K562 (cell line): ENCODE measurements around the gene CD68. TPM values are rescaled to one million over a fixed set of nuclear protein-coding genes. Genes with fewer than 3 reads are reported as not detected.

Experiments
- DACH1 ChIP-seq: fragments of 450-650 bp; IDR thresholded peaks from 2 replicates; pipeline ENCODE4 v1.6.1; 2018; ENCODE audit not compliant: partially characterized antibody
- E2F4 ChIP-seq: sonication (generic); formaldehyde crosslinking; IDR thresholded peaks from 2 replicates; pipeline ENCODE4 v1.8.0; 2022; ENCODE audit warnings: mild to moderate bottlenecking, low read depth, missing genetic modification reagents
- FUS ChIP-seq: fragments of 200-400 bp; formaldehyde crosslinking; optimal IDR thresholded peaks from 2 replicates; pipeline ENCODE3; 2017; ENCODE audit warnings: low read depth, low read length
- GABPB1 ChIP-seq: sonication (generic); formaldehyde crosslinking; IDR thresholded peaks from 2 replicates; pipeline ENCODE4 v1.8.0; 2022; ENCODE audit warnings: mild to moderate bottlenecking, missing genetic modification reagents
- KDM5B ChIP-seq: fragments of 200-600 bp; sonication (generic); IDR thresholded peaks from 2 replicates; pipeline ENCODE4 v1.6.1; 2012; ENCODE audit warnings: low read depth, mild to moderate bottlenecking, moderate library complexity, low read length, control low read depth, inconsistent platforms; ENCODE audit not compliant: insufficient replicate concordance
- NCOA1 ChIP-seq: fragments of 450-650 bp; IDR thresholded peaks from 2 replicates; pipeline ENCODE4 v1.6.1; 2016; ENCODE audit warnings: low read depth
- NCOA2 ChIP-seq, 2 experiments: fragments of 450-650 bp; IDR thresholded peaks; 2 replicates each; pipeline ENCODE4 v1.6.1; 2018; ENCODE audit warnings: mild to moderate bottlenecking in 2 of 2, moderate library complexity in 1 of 2; ENCODE audit not compliant: partially characterized antibody in 2 of 2
- NR2F6 ChIP-seq: fragments of 450-650 bp; formaldehyde crosslinking; IDR thresholded peaks from 2 replicates; pipeline ENCODE4 v1.4.0; 2020; ENCODE audit warnings: mild to moderate bottlenecking
- PML ChIP-seq: IDR thresholded peaks from 2 replicates; pipeline ENCODE4 v1.6.1; 2012; ENCODE audit warnings: low read length, inconsistent platforms
- SMAD1 ChIP-seq: fragments of 150-350 bp; IDR thresholded peaks from 2 replicates; pipeline ENCODE4 v1.6.1; 2014; ENCODE audit warnings: low read length, low read depth; ENCODE audit not compliant: partially characterized antibody
- SREBF1 ChIP-seq: fragments of 150-350 bp; IDR thresholded peaks from 2 replicates; pipeline ENCODE4 v1.6.1; 2014; ENCODE audit warnings: antibody characterized with exemption, low read depth, low read length, borderline replicate concordance
- TBL1XR1 ChIP-seq, 2 experiments: IDR thresholded peaks; 2 replicates each; pipeline ENCODE4 v1.6.1; 2012; ENCODE audit warnings: improper control_type of control experiment in 2 of 2, low read length in 2 of 2, mild to moderate bottlenecking in 1 of 2
- ZNF324 ChIP-seq: fragments of 250-450 bp; sonication (Bioruptor Pico); IDR thresholded peaks from 2 replicates; pipeline ENCODE4 v1.4.0; 2020; ENCODE audit warnings: mild to moderate bottlenecking
- ZNF444 ChIP-seq: fragments of 250-450 bp; sonication (Bioruptor Pico); IDR thresholded peaks from 2 replicates; pipeline ENCODE4 v1.4.0; 2020; ENCODE audit warnings: mild to moderate bottlenecking, moderate library complexity
- ZNF449 ChIP-seq: fragments of 250-450 bp; sonication (Bioruptor Pico); IDR thresholded peaks from 2 replicates; pipeline ENCODE4 v1.8.0; 2022; ENCODE audit warnings: moderate library complexity, mild to moderate bottlenecking, inconsistent platforms
- polyA plus RNA-seq, 8 experiments: library from polyadenylated mRNA; depleted of rRNA in 4 of 8; stranded (reverse) in 5 of 8; unstranded in 3 of 8; fragments of >200 nt; fragmentation: Nextera tagmentation in 2 of 8; fragmentation: Illumina TruSeq in 1 of 8; extraction: Ambion mirVana in 2 of 8; extraction: Trizol in 1 of 8; gene quantifications; 2 replicates each; pipeline versions ENCODE4 v1.2.1 to v1.2.3, GENCODE V29; 2011 to 2014; ENCODE audit warnings: inconsistent platforms in 1 of 8, missing spikeins in 1 of 8
- total RNA-seq, 7 experiments: library from RNA; depleted of rRNA in 6 of 7; stranded (reverse); fragments of >200 nt in 6 of 7; fragmentation: Illumina TruSeq in 2 of 7; extraction: Trizol in 2 of 7; gene quantifications; 2 replicates each; pipeline versions ENCODE4 v1.2.1 to v1.2.3, GENCODE V29; 2011 to 2021; ENCODE audit warnings: low replicate concordance in 1 of 7
- TF ChIP-seq, protein P1 (sequence below), 2 experiments: fragments of 450-650 bp in 1 of 2; sonication (generic) in 1 of 2; formaldehyde crosslinking in 1 of 2; IDR thresholded peaks; 2 replicates each; pipeline versions ENCODE4 v1.7.1 to v1.9.0; 2016 to 2022; ENCODE audit warnings: inconsistent platforms in 1 of 2, mild to moderate bottlenecking in 1 of 2, missing genetic modification reagents in 1 of 2

CD68 gene
- total and polyA plus RNA-seq, 9 of the 15 experiments (the other 6 are each of a cell fraction or from before 2014, with no cell fraction given): 28.2 to 89.8 (median 37.7) TPM

GRCh38 chr17:7583253-7584109 is 4.0 kb downstream of the CD68 start, which contains the start of gene MPDU1 (continued):
- TF ChIP-seq, protein P1, sequence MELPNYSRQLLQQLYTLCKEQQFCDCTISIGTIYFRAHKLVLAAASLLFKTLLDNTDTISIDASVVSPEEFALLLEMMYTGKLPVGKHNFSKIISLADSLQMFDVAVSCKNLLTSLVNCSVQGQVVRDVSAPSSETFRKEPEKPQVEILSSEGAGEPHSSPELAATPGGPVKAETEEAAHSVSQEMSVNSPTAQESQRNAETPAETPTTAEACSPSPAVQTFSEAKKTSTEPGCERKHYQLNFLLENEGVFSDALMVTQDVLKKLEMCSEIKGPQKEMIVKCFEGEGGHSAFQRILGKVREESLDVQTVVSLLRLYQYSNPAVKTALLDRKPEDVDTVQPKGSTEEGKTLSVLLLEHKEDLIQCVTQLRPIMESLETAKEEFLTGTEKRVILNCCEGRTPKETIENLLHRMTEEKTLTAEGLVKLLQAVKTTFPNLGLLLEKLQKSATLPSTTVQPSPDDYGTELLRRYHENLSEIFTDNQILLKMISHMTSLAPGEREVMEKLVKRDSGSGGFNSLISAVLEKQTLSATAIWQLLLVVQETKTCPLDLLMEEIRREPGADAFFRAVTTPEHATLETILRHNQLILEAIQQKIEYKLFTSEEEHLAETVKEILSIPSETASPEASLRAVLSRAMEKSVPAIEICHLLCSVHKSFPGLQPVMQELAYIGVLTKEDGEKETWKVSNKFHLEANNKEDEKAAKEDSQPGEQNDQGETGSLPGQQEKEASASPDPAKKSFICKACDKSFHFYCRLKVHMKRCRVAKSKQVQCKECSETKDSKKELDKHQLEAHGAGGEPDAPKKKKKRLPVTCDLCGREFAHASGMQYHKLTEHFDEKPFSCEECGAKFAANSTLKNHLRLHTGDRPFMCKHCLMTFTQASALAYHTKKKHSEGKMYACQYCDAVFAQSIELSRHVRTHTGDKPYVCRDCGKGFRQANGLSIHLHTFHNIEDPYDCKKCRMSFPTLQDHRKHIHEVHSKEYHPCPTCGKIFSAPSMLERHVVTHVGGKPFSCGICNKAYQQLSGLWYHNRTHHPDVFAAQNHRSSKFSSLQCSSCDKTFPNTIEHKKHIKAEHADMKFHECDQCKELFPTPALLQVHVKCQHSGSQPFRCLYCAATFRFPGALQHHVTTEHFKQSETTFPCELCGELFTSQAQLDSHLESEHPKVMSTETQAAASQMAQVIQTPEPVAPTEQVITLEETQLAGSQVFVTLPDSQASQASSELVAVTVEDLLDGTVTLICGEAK (IDR thresholded peaks at IDR 0.05): peak; percentile 98
- TF ChIP-seq, protein P1 (CRISPR knock-in tag; IDR thresholded peaks at IDR 0.05): no peak
- peak; percentile 89 for TF ChIP-seq NCOA1
- no peak for TF ChIP-seq ZNF444 (CRISPR knock-in tag)
- no peak for TF ChIP-seq SREBF1
- peak in 1 of 2 experiments; percentile 79 for TF ChIP-seq NCOA2 (IDR thresholded peaks at IDR 0.05; ENCODE audit: partially characterized antibody in 2 of 2)
- TF ChIP-seq GABPB1 (CRISPR knock-in tag): peak; percentile 92
- TF ChIP-seq ZNF449 (CRISPR knock-in tag): no peak
- TF ChIP-seq ZNF324: no peak
- no peak for TF ChIP-seq SMAD1
- peak; percentile 58 for TF ChIP-seq PML
- peak; percentile 74 for TF ChIP-seq KDM5B
- TF ChIP-seq E2F4: peak; percentile 93
- TF ChIP-seq DACH1: no peak
- TF ChIP-seq TBL1XR1 (IDR thresholded peaks at IDR 0.05; ENCODE audit: low read length in 2 of 2): 0 out of 4 replicates have a peak, but pooled peaks of 1 of the 2 experiments have one; percentile 19
- TF ChIP-seq FUS: no peak
- no peak for TF ChIP-seq NR2F6
